AG08396 (cell line): ENCODE data around the gene FEM1B.
A peak's percentile ranks its signal among the peaks of the same experiment; 100 is the strongest.

Experiments used
- DNase-seq: peaks from one replicate; pipeline ENCODE4 v3.0.0; 2012; ENCODE audit warnings: low spot score, mixed read lengths

Gene FEM1B

GRCh38 chr15:68259883-68260282 lies 17.7 kb upstream of the FEM1B start:
- DNase-seq, result no peak

GRCh38 chr15:68261241-68261640 lies 16.3 kb upstream of the FEM1B start:
- no peak for DNase-seq

- no peak for DNase-seq
Measured at GRCh38 chr15:68261980-68262379, 15.6 kb upstream of the FEM1B start.

GRCh38 chr15:68262514-68263356 lies 14.8 kb upstream of the FEM1B start:
- no peak for DNase-seq

GRCh38 chr15:68264282-68264681 lies 13.3 kb upstream of the FEM1B start:
- DNase-seq, result no peak

DNA sequence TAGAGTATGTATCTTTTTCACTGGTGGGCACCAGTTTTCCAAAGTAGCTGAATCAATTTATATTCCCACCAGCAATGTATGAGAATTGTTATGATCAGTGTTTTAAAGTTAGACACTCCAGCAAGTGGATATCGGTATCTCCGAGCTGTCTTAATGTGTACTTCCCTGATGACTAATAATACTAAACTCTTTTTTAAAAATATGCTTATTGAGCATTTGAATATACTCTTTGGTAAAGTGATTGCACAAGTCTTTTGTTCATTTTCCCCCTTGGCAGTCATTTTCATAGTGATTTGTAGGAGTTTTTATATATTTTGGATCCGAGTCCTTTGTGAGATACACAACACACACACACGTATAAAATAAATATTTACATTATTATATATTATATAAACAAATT lies 12.5 kb upstream of the FEM1B start:
- DNase-seq, result no peak

DNA sequence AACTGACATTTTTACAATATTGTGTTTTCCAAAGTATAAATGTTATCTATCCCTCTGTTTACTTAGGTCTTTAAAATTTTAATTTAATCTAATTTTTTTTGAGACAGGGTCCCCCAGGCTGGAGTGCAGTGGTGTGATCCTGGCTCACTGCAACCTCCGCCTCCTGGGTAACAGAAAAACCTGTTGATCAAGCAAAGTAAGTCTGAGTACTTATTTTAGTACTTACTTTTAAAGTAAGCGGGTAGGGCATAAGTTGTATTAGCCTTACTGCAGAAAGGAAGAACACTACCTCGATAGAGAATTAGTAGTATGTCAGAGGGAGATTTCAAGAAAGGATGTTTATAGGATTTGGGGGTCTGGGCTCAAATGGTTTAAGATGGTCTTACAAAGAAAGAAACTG lies 11.9 kb upstream of the FEM1B start:
- no peak for DNase-seq

DNA sequence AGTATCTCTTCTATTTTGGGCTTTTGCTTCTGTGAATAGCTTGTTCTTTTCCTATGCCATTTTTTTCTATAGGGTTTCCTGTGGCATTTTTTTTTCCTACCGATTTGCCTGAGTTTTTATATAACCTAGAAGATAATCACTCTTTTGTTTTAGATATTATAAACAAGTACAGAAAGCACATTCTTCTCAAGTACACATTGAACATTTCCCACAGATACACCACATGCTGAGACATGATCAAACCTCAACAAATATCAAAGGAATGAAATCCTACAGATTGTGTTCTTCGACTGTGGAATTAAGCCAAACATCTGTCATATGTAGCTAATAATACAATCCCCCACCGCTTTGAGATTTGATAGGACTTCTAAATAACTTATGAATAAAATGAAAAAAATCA lies 9.1 kb upstream of the FEM1B start:
- DNase-seq, result no peak

DNA sequence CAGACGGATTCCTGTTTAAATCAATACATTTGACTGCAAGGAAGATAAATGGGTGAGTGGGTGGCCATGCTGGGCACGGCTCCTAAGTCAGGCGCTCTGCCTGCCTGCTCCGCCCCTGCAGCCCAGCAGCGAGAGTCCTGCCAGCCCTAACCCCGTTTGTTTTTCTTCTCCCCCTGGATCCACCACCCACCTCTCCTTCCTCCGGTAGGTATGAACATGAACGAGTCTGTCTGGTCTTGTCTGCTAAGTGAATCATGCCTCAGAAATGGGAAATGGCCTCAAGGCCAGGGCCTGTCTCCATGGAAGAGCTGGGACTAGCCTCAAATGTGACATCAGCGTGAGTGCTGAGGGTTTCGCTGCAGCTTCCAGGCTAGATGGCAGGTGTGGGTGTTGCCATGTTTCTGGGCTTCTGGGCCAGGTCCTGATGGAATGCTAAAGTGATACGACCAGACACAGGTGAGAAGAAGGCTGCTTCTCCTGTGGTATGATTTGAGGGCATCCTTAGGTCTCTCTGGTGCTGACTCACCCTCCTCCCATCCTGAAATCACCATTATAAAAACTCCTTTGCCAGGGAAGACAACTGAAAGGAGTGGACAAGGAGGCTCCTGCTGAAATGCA lies 5.6 kb upstream of the FEM1B start:
- DNase-seq, result peak; percentile 62

- DNase-seq, result peak; percentile 49
Measured at GRCh38 chr15:68272721-68273271, 4.7 kb upstream of the FEM1B start.

DNA sequence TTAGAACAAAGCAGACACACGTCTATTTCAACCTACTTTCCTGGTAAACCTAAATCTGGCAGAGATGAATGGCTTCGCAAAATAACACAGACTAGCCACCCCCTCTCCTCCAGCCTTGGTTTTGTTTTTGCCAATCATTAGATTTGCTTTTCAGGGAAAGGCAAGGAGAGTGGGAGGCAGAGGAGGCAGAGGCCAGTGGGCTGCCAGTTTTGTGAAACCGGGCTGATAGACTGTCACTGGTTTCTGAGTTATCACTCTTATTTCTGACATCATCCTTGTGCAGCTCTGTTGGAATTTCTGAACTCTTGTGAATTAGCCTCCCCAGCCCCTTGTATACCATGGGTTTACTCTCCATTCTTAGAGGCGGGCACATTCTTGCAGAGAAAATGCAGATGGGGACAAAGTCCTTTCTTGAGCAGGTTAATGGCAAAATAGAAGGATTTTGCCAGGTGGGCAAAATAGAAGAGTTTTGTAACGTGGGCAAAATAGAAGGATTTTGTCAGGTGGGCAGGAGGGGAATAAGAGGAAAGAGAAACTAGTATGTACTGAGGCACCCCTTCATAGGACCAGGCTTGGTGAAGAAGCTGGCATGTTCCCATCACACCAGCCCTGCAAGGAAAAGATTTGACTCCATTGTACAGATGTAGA lies 3.2 kb upstream of the FEM1B start:
- DNase-seq, result no peak

DNA sequence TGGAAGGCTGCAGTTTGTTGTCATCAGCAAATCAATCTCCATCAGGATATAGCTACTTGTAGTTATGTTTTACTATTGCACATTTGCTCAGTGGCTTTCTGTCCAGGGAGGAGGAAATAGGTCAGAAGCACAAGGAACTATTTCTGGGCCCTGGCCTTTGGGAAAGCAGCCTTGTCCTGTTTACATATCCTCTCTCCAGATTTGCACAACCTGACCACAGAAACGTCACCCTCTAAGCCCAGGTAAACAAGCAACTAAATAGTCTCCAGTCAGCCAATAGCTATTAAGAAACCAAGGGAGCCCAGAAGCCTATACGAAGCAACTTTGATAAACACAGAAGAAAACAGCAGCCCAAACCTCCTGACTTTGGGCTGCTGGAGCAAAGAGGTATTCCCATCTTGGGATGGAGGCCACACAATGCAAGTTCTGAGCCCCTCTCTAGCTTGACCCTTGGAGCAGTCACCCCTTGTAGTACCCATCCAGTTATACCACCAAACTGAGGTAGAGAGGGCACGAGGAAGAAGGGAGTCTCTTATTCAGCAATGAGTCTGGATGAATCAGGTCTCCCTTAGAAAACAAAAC lies 2.3 kb upstream of the FEM1B start:
- peak; percentile 41 for DNase-seq

DNA sequence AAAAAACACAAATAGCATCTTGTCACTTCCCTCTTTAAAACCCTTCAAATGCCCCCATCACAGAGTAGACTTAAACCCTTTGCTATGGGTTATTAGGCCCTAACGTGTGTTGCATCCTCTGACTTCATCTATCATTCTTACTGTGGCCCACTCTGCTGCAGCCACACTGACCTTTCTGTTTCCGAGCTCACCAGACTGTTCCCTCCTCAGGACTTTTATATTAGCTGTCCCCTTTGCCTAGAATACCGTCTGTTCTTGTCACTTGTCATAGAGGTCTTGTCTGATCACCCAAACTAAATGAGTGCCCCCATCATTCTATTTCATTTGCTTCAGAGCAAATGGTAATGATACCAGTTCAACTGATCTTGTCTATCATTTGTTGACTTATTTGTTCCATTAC lies 877 bp upstream of the FEM1B start:
- no peak for DNase-seq

- peak; percentile 38 for DNase-seq
Measured at GRCh38 chr15:68277131-68277602, 378 bp upstream of the FEM1B start.

- no peak for DNase-seq
Measured at GRCh38 chr15:68278345-68278594, 725 bp downstream of the FEM1B start.

- DNase-seq, result no peak
Measured at GRCh38 chr15:68278595-68279405, 1.3 kb downstream of the FEM1B start.

GRCh38 chr15:68279779-68280753 lies 2.5 kb downstream of the FEM1B start:
- no peak for DNase-seq

DNA sequence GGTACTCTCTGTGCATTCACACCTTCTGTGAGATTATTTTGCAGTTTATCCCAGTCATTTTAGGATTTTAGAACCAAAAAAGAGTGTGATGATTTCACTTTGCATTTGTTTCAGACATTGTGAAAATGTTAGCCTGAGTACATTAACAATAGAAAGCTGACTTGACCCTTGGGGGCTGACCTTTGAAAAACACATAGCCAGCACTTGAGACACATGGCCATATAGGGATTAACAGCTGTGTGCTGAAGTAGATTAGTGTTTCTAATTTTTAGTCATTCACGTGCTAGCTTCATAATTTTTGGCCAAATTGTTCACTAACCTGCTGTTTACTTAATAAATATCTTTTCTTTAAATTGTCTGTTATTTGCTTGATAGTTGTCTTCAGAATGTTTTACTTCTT lies 3.5 kb downstream of the FEM1B start:
- DNase-seq, result no peak

GRCh38 chr15:68283401-68283800 lies 5.9 kb downstream of the FEM1B start:
- no peak for DNase-seq

DNA sequence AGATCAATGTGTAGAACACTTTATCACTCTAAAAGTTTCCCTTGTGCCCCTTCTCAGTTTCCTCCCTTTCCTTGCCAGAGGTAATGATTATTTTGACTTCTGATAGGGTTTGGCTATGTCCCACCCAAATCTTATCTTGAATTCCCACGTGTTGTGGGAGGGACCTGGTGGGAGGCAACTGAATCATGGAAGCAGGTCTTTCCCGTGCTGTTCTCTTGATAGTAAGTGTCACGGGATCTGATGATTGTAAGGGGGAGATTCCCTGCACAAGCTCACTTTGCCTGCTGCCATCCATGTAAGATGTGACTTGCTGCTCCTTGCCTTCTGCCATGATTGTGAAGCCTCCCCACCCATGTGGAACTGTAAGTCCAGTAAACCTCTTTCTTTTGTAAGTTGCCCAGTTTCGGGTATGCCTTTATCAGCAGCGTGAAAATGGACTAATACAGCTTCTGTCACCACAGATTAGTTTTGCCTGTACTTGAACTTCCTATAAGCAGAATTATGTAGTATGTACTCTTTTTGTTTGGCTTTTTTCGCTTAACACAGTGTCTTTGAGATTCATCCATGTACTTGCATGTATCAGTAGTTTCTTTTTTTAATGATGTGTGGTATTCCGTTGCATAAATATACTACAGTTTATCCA lies 7.2 kb downstream of the FEM1B start:
- no peak for DNase-seq
